ENCODE data around the gene CCDC32. TPM values are rescaled to one million over a fixed set of nuclear protein-coding genes. Genes with fewer than 3 reads are reported as not detected.
A peak's percentile ranks its signal among the peaks of the same experiment; 100 is the strongest.
"Not testable (repeated sequence)": the region's sequence is repeated elsewhere in the genome, so short reads cannot be mapped to it uniquely, and the experiment has no call there.

CCDC32 gene
- 20.3 and 25.7 TPM in 2 replicates for total RNA-seq

- DNase-seq: peak; percentile 99
Measured at GRCh38 chr15:40564591-40565332, at the start of gene CCDC32. CCDC32 (minus strand) TSS chr15:40565042; CDS start chr15:40563015, 2,027 bp downstream.

- no peak for DNase-seq
Measured at GRCh38 chr15:40613080-40613479, 48.2 kb upstream of the CCDC32 start.

GRCh38 chr15:40603935-40604334 is 39.1 kb upstream of the CCDC32 start:
- no peak for DNase-seq

- DNase-seq: no peak
Measured at GRCh38 chr15:40600956-40601355, 36.1 kb upstream of the CCDC32 start.

- no peak for DNase-seq
Measured at GRCh38 chr15:40598672-40599071, 33.8 kb upstream of the CCDC32 start.

- DNase-seq: no peak
Measured at GRCh38 chr15:40598126-40598525, 33.3 kb upstream of the CCDC32 start.

GRCh38 chr15:40597024-40597423 is 32.2 kb upstream of the CCDC32 start:
- DNase-seq: no peak

GRCh38 chr15:40595773-40596172 is 30.9 kb upstream of the CCDC32 start:
- DNase-seq: no peak

- DNase-seq: peak; percentile 17
Measured at GRCh38 chr15:40595219-40595618, 30.4 kb upstream of the CCDC32 start.

- DNase-seq: peak; percentile 63
Measured at GRCh38 chr15:40594429-40594836, 29.6 kb upstream of the CCDC32 start.

- peak; percentile 97 for DNase-seq
Measured at GRCh38 chr15:40593588-40594428, 29.0 kb upstream of the CCDC32 start, which contains the start of gene KNL1. KNL1 (plus strand) TSS chr15:40594249; CDS start chr15:40602932, 8,683 bp downstream.

- no peak for DNase-seq
Measured at GRCh38 chr15:40593165-40593564, 28.3 kb upstream of the CCDC32 start.

- DNase-seq: no peak
Measured at GRCh38 chr15:40591389-40591788, 26.5 kb upstream of the CCDC32 start.

- no peak for DNase-seq
Measured at GRCh38 chr15:40590667-40591050, 25.8 kb upstream of the CCDC32 start.

- DNase-seq: no peak
Measured at GRCh38 chr15:40584191-40584590, 19.3 kb upstream of the CCDC32 start.

- peak; percentile 22 for DNase-seq
Measured at GRCh38 chr15:40582726-40583246, 17.9 kb upstream of the CCDC32 start.

GRCh38 chr15:40581796-40582195 is 17.0 kb upstream of the CCDC32 start:
- not testable (repeated sequence) for DNase-seq

- no peak for DNase-seq
Measured at GRCh38 chr15:40578892-40579291, 14.1 kb upstream of the CCDC32 start.

GRCh38 chr15:40576914-40577313 is 12.1 kb upstream of the CCDC32 start:
- not testable (repeated sequence) for DNase-seq

- DNase-seq: no peak
Measured at GRCh38 chr15:40575113-40575512, 10.3 kb upstream of the CCDC32 start.

- peak; percentile 95 for DNase-seq
Measured at GRCh38 chr15:40569129-40569953, 4.5 kb upstream of the CCDC32 start, which contains the start of gene RPUSD2. RPUSD2 (plus strand) TSS chr15:40569299; CDS start chr15:40569338, 39 bp downstream.

- peak; percentile 33 for DNase-seq
Measured at GRCh38 chr15:40567111-40567510, 2.3 kb upstream of the CCDC32 start.

All from dermis blood vessel endothelial cell (primary cell).